GM21390 (cell line): Measurements from ENCODE around the gene NLRP5.

Source experiments
- ATAC-seq: cut with Tn5 transposase; IDR thresholded peaks from one replicate; pipeline ENCODE4 v1.9.1; 2021; ENCODE audit not compliant: unreplicated experiment

Gene NLRP5

GRCh38 chr19:56071151-56071550 is 84.6 kb downstream of the NLRP5 start:
- ATAC-seq: no peak

DNA sequence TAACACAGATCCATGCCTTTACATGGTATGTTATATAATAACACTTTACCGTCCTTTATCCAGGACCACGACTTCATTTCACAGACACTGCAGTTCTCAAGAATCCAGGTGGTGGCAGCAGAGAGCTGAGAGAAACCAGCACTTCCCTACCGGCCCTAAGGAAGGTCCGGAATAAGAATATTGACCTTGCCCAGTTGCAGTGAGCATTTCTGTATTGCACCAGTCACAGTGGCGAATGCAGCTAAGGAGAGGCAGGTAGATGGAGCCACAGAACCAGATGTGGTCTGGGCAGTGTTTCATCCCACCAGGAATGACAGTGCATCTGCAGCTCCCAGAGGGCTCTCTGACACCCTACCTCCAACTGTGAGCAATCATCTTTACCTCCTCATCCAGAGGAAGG is 89.9 kb downstream of the NLRP5 start:
- ATAC-seq: no peak

GRCh38 chr19:56079609-56080008 is 93.0 kb downstream of the NLRP5 start:
- ATAC-seq: no peak

GRCh38 chr19:56080669-56081401 is 94.3 kb downstream of the NLRP5 start:
- ATAC-seq: no peak

DNA sequence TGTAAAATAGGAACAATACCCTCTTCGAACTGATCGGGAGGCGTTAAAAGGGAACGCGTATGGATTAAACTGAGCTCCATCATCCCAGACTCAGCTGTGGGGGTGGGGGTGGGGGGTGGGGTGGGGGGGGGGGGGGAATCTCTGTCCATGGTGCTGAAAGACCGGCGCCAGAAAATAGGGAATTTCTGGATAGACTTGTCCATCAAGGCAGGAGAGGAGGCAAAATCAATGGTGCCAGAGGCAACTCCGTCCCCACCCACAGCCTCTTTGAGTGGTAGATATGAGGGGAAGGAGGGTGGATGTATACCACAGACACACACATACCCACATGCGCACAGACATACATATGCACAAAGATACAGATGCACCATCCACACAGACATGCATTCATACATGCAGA is 97.1 kb downstream of the NLRP5 start:
- no peak for ATAC-seq

DNA sequence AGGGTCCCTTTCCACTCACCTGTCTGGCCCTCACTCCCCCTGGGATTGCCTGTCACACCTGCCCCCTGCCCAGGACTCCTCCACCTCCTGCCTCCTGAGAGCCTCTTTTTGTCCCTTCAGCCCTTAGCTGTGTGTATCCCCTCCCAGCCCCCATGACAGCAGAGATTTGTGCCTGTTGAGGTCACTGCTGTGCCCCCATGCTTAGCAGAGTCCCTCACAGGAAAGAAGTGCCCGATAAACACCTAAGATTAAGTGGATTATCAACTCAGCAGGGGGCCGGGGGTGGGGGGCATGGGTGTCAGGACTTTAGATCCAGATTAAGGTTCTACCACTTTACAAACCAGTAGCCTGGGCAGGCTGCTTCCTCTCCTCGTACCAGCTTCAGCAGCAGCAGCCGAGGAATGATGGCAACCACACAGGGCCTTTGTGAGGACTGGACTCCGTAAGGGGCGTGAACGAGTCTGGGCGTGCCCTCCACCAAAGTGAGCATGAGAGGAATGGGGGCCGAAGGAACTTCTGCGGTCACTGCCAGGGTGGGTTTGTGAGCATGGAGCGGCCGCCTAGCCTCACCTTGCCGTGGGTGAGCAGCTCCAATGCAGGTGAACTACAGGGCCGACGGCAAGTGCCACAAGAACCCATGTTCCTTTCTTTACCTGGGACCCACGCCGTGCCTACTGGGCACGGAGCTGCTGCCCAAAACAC is 98.4 kb downstream of the NLRP5 start:
- no peak for ATAC-seq

DNA sequence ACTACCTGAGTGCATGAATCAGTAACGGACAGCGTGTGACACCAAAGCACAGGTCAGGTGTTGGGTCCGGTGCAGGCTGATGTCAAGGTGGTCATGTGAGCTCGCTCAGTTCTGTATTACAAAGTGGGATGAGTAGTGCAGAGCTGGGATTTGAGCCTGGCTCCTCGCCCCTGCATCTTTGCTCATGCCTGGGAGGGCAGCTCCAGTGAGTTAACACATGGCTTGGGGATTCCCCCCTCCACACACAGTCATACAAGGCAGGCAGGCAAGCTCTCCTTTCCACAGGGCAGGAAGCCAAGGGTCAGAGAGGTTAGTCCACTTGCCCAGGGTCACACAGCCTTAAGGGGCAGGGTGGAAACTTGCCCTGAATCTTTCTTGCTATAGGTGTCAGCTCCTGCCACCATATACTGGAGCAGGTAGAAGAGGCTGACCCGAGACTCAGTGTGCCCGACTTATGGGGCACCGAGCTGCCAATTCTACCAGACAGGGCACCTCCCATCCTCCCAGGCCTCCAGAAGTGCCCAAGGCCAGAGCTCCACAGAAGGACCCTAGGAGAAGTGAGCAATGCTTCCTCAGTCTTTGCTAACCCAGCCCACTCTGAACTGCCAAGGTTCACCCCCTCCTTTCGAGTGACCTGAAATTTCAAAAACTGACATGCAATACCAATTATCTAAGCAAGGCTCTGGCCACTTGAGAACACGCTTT is 99.1 kb downstream of the NLRP5 start:
- ATAC-seq: no peak

GRCh38 chr19:56086671-56087430 is 100.3 kb downstream of the NLRP5 start:
- no peak for ATAC-seq

DNA sequence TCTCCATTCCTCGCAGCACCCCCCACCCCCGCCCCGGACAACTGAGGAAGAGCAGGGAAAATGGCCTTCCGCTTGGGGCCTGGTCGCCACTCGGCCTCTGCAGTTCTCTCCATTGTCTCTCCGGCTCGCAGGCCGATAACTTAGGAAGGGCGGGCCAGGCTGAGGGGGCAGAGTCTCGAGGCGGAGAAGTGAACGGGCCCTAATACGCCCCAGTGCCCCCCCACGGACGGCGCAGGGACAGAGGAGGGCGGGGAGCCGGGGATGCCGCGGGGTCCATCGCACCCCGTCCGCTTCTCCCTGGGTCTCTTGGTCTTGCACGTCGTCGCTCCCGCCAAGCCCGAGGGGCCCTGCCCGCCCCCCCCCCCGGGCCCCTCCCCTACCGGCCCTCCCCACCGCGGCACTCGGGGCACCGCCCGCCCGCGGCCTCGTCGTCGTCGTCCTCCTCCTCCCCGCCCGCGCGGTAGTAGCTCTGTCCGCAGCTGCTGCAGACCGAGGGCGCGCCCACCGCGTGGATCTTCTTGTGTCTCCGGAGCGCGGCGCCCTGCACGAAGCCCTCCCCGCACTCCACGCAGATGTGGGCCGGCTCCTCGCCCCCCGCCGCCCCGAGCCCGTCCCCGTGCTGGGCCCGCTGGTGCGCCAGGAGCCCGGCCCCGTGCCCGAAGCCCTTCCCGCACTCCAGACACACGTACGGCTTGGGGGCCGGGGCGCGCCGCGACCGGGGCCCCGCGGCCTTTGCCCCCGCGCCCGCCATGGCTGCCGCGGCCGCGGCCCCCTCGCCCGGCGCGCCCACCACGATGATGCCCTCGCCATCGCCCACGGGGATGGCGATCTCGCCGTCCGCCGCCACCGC is 101.3 kb downstream of the NLRP5 start:
- no peak for ATAC-seq

GRCh38 chr19:56088497-56089215 is 102.1 kb downstream of the NLRP5 start:
- ATAC-seq: no peak

DNA sequence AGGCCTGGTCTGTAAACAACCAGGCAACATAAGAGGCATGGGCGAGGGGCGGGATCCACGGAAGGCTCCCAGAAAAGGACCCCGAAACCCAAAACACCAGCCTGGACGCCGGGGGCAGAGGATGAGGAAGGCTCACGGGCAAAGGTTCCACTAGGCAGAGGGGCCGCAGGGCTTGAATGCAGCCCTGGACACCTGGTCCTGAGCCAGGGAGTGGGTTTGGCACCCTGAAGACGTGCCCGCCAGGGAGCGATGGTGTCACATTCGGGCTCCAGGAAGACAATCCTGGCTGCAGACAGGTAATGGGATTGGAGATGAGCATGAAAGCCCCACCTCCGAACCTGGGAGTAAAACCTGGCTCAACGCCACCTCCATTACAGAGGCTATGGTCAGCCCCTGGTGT is 102.8 kb downstream of the NLRP5 start:
- ATAC-seq: no peak

GRCh38 chr19:56091066-56091490 is 104.5 kb downstream of the NLRP5 start:
- ATAC-seq: no peak

GRCh38 chr19:56091751-56092546 is 105.4 kb downstream of the NLRP5 start:
- ATAC-seq: no peak

DNA sequence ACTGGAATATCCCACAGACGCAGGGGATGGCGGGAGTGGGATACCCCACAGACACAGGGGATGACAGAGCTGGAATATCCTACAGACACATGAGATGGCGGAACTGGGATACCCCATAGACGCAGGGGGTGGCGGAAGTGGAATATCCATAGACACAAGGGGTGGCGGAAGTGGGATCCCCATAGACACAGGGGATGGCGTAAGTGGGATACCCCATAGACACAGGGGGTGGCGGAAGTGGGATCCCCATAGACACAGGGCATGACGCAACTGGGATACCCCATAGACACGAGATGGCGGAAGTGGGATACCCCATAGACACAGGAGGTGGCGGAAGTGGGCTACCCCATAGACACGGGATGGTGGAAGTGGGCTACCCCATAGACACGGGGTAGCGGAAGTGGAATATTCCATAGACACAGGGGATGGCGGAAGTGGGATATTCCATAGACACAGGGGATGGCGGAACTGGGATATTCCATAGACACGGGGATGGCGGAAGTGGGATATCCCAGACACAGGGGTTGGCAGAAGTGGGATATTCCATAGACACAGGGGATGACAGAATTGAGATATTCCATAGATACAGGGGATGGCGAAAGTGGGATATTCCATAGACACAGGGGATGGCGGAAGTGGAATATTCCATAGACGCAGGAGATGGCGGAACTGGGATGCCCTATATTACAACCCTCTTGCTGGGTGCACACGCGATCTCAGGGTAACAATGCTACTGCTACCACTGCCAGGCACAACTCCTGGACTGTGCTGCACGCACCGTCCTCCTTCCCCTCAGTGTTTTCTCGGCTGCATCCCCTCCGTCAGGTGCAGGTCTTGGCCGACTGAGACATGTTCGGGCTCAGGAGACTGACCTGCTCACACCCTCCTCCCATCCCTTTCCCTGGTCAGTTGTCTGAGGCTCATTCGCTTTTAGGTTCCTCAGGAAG is 106.4 kb downstream of the NLRP5 start:
- ATAC-seq: no peak

DNA sequence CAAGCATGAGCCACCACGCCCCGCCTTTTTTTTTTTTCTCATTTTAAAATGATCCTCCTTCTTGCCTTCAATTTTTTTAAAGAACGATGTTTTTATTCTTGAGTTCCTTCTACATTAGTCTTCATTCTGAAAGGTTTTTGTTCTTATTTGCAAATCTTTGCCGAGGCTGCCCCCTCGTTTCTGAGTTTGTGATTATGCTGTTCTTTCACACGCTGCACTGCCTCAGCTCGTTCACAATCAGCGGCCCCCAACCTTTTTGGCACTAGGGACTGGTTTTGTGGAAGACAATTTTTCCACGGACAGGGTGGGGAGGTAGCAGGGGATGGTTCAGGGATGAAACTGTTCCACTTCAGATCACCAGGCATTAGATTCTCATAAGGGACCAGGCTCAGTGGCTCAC is 107.9 kb downstream of the NLRP5 start:
- ATAC-seq: no peak

- ATAC-seq: no peak
These were observed 110.1 kb downstream of the NLRP5 start for GRCh38 chr19:56096665-56097064.

DNA sequence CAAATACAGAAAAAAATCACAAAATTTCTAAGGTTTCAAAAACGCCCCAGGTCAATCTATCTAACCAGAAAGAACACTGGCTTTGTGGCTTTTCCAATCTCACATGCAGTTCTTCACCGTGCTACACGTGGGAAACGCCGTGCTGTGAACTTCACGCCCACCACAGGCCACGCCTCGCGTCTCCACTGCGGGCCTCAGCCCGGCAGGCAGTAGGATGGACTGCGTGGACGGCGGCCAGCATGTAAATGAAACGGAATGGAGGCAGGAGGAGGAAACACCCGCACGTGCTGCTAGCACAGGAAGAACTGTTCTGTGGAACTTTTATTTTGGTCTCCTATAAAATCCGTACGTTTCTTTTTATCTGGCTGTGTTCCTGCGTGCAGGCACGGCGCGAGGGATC is 110.7 kb downstream of the NLRP5 start:
- no peak for ATAC-seq

DNA sequence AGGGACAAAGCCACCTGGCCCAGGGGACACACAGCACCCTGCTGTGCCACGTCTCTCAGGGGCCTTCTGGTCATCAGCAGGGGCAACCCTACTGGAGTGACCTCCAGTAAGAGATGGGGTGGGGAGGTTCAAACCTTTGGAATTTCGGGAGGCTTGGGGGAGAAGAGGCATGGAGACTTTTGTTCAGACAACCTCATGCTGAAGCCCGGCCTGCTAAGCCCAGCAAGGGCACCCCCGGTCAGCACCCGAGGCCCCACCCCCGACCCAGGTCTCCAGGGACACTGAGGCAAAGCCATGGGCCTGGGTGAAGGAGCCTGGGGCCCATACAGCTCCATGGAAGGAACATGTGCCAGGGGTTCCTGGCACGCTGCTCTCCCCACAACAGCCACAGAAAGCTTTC is 111.2 kb downstream of the NLRP5 start:
- no peak for ATAC-seq
